Central memory CD8-positive, alpha-beta T cell (primary cell): Measurements from ENCODE around the gene CTSZ.
A peak's percentile ranks its signal among the peaks of the same experiment; 100 is the strongest.
"Not testable (repeated sequence)": the region's sequence is repeated elsewhere in the genome, so short reads cannot be mapped to it uniquely, and the experiment has no call there.

Source experiments
- ATAC-seq: fragments of 150-1000 bp; cut with Tn5 transposase; replicated peaks from 2 replicates; pipeline ENCODE4 v1.10.0; 2022; ENCODE audit warnings: mild to moderate bottlenecking, moderate FRiP score, moderate number of reproducible peaks; ENCODE audit not compliant: poor library complexity, severe bottlenecking; ENCODE audit errors: extremely low read depth
- DNase-seq, 2 donors: peaks; one replicate each; pipeline ENCODE4 v3.0.0; 2021; ENCODE audit warnings: low spot score in 2 of 2
- H3K27ac Mint-ChIP-seq: one replicate; pipeline ENCODE4 v1.8.0; 2022; ENCODE audit warnings: low read depth, mild to moderate bottlenecking, moderate library complexity, mixed read lengths
- H3K27me3 Mint-ChIP-seq: one replicate; pipeline ENCODE4 v1.8.0; 2022; ENCODE audit warnings: mixed read lengths
- H3K36me3 Mint-ChIP-seq: one replicate; pipeline ENCODE4 v1.8.0; 2022; ENCODE audit warnings: mild to moderate bottlenecking, moderate library complexity, mixed read lengths; ENCODE audit not compliant: insufficient read depth
- H3K4me1 Mint-ChIP-seq: one replicate; pipeline ENCODE4 v1.8.0; 2022; ENCODE audit warnings: mixed read lengths
- H3K4me3 Mint-ChIP-seq: one replicate; pipeline ENCODE4 v1.8.0; 2022; ENCODE audit warnings: mild to moderate bottlenecking, moderate library complexity, mixed read lengths
- H3K9me3 Mint-ChIP-seq: one replicate; pipeline ENCODE4 v1.8.0; 2022; ENCODE audit warnings: mixed read lengths

CTSZ gene

DNA sequence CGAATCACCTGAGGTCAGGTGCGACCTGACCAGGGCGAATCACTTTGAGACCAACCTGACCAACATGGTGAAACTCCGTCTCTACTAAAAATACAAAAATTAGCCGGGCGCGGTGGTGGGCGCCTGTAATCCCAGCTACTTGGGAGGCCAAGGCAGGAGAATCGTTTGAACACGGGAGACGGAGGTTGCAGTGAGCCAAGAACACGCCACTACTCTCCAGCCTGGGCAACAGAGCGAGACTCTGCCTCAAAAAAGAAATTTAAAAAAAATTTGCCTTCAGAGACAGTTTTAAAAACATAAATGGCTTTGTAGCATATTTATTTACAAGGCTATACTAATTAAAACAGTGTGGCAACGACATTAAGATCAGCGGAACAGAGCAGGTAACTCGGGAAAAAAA lies 34.4 kb upstream of the CTSZ start:
- not testable (repeated sequence) for ATAC-seq, H3K9me3 Mint-ChIP-seq, DNase-seq, H3K27me3 Mint-ChIP-seq
- Mint-ChIP-seq H3K27ac (peak overlapping the region; percentile 90), H3K4me1 (peaks cover 47% of the 10 kb centered on the region), H3K4me3 (peak overlapping the region; percentile 76), H3K36me3 (peaks cover 40% of the 10 kb centered on the region)

- ATAC-seq (no peak), DNase-seq (no peak)
- H3K4me1 Mint-ChIP-seq, result peaks cover 47% of the 10 kb centered on the region
- peak overlapping the region; percentile 76 for H3K4me3 Mint-ChIP-seq
- H3K27ac Mint-ChIP-seq, result peak overlapping the region; percentile 81
- no peaks in the 10 kb centered on the region for H3K9me3 Mint-ChIP-seq
- peaks cover 48% of the 10 kb centered on the region for H3K36me3 Mint-ChIP-seq
- H3K27me3 Mint-ChIP-seq, result no peaks in the 10 kb centered on the region
Measured at GRCh38 chr20:59040667-59041066, 33.6 kb upstream of the CTSZ start.

DNA sequence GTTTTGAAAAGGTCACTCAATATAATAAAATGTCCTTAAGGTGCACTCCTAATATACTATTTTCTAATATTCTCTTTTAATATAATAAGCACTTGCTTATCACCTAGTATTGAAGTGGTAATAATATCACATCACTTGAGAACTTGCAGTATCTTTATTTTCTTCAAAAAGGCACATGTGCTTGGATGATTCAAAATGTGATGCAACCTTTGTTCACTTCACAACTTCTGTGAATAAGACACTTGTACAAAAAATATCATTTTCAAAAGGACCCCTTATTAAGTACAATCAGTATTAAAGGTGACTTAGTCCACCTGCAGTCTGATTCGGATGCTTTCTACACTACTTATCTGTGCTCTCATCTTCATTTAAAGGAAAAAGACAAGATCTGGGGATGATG lies 32.2 kb upstream of the CTSZ start:
- H3K27me3 Mint-ChIP-seq, result no peaks in the 10 kb centered on the region
- H3K4me3 Mint-ChIP-seq, result no peak overlapping the region
- H3K36me3 Mint-ChIP-seq, result peaks cover 60% of the 10 kb centered on the region
- H3K9me3 Mint-ChIP-seq, result no peaks in the 10 kb centered on the region
- ATAC-seq (no peak), DNase-seq (no peak)
- H3K27ac Mint-ChIP-seq, result no peak overlapping the region
- peaks cover 47% of the 10 kb centered on the region for H3K4me1 Mint-ChIP-seq

DNA sequence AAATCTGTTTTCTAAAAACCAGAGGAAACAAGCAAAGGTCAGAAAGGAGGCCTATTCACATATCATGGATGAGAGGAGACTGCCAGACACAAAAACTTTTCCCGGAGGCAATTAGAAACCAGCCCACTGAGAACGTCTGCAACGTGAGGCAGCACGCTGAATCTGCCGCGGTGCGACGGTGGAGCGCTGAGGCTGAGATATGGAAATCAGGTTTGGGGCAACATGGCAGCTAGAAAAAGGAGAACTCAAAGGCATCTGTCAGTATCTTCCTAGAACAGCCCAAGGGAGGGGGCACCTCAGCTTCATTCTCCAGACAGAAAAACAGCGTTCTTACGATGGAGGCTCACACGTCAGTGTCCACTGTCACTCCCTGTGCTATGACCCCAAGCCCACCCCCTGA lies 30.3 kb upstream of the CTSZ start:
- Mint-ChIP-seq H3K4me1 (peaks cover 41% of the 10 kb centered on the region), H3K4me3 (no peak overlapping the region), H3K9me3 (no peaks in the 10 kb centered on the region), H3K27ac (no peak overlapping the region), H3K27me3 (no peaks in the 10 kb centered on the region), H3K36me3 (peaks cover 52% of the 10 kb centered on the region)
- DNase-seq, result no peak
- no peak for ATAC-seq

DNA sequence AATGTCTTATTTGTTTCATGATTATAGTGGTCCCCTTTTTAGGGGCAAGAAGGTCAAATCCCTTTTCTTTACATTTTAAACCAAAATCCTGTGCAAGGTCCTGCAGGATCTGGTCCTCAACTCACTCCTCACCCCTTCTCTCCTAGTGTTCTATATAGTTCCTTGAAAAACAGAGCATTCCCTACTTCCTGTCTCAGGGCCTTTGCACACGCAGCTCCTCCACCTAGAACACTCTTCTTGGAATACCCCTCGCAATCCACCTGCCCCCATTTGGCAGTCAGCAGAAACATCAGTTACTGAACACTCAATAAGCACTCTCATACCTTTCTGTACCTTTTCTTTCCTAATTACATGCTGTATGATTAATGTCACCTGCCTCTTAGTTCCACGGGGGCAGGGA lies 28.3 kb upstream of the CTSZ start:
- no peak for DNase-seq
- no peaks in the 10 kb centered on the region for H3K27me3 Mint-ChIP-seq
- H3K36me3 Mint-ChIP-seq, result peaks cover 57% of the 10 kb centered on the region
- no peak for ATAC-seq
- peak overlapping the region; percentile 3 for H3K27ac Mint-ChIP-seq
- no peaks in the 10 kb centered on the region for H3K9me3 Mint-ChIP-seq
- H3K4me1 Mint-ChIP-seq, result peaks cover 41% of the 10 kb centered on the region
- H3K4me3 Mint-ChIP-seq, result no peak overlapping the region

- ATAC-seq (no peak), DNase-seq (no peak)
- H3K4me3 Mint-ChIP-seq, result no peak overlapping the region
- H3K4me1 Mint-ChIP-seq, result peaks cover 39% of the 10 kb centered on the region
- H3K27ac Mint-ChIP-seq, result no peak overlapping the region
- no peaks in the 10 kb centered on the region for H3K9me3 Mint-ChIP-seq
- no peaks in the 10 kb centered on the region for H3K27me3 Mint-ChIP-seq
- peaks cover 67% of the 10 kb centered on the region for H3K36me3 Mint-ChIP-seq
Measured at GRCh38 chr20:59033616-59034165, 26.6 kb upstream of the CTSZ start.

DNA sequence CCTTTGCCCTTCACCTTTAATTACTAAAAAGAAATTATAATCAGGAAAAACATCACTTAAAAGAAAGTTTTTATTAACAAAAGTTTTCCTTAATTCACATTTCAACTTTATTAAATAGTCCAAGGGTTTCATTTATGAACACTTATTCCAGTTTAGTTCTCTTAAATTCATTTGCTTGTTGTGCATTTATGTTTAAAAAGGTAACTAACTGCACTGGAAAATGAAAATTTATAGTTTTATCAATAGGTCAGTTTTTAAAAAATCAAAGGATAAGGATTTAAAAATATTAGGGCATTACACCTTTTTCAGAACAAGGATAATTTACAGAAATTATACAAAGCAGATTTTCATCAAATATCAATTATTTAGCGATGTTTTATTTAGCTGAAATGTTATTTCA lies 26.0 kb upstream of the CTSZ start:
- peak overlapping the region; percentile 87 for H3K4me3 Mint-ChIP-seq
- H3K36me3 Mint-ChIP-seq, result peaks cover 69% of the 10 kb centered on the region
- DNase-seq (no peak), ATAC-seq (no peak)
- H3K27ac Mint-ChIP-seq, result peak overlapping the region; percentile 78
- H3K27me3 Mint-ChIP-seq, result no peaks in the 10 kb centered on the region
- peaks cover 42% of the 10 kb centered on the region for H3K4me1 Mint-ChIP-seq
- H3K9me3 Mint-ChIP-seq, result no peaks in the 10 kb centered on the region

GRCh38 chr20:59032713-59033059 lies 25.6 kb upstream of the CTSZ start:
- Mint-ChIP-seq H3K9me3 (no peaks in the 10 kb centered on the region), H3K27ac (peak overlapping the region; percentile 78), H3K36me3 (peaks cover 69% of the 10 kb centered on the region), H3K4me1 (peaks cover 45% of the 10 kb centered on the region), H3K27me3 (no peaks in the 10 kb centered on the region), H3K4me3 (peak overlapping the region; percentile 87)
- DNase-seq, result no peak
- peak; percentile 17 for ATAC-seq

- ATAC-seq, result peak; percentile 97
- H3K4me1 Mint-ChIP-seq, result peaks cover 49% of the 10 kb centered on the region
Measured at GRCh38 chr20:59032023-59032712, 25.1 kb upstream of the CTSZ start, which contains the start of gene ATP5F1E. Gene ATP5F1E (minus strand): TSS chr20:59032335. CDS start chr20:59032251, 84 bp downstream.

DNA sequence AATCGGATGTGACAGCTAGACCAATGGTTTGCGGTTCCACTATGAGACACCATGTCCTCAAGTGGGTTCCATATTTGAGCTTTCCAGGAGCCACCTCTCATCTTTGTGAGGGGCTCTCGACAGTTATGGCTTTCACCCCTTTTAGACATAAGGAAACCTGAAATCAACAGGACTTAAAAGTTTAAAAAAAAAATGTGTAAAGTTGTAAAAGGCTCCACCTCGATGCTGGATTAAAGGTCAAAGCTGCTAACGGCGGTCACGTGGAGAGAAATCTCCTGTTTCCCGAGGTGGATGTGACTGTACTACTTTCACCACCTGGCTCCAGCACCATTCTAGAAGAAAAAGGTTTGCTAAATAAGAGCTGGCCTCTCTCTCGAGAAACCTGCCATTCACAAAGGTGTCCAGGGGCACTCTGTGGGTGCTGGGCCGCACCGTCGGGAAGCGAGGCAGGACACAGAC lies 24.5 kb upstream of the CTSZ start:
- Mint-ChIP-seq H3K27ac (peak overlapping the region; percentile 78), H3K36me3 (peaks cover 63% of the 10 kb centered on the region), H3K27me3 (no peaks in the 10 kb centered on the region), H3K4me1 (peaks cover 49% of the 10 kb centered on the region), H3K4me3 (peak overlapping the region; percentile 87), H3K9me3 (no peaks in the 10 kb centered on the region)
- DNase-seq (no peak), ATAC-seq (no peak)

More at GRCh38 chr20:59032023-59032712, 25.1 kb upstream of the CTSZ start, which contains the start of gene ATP5F1E:
- H3K27me3 Mint-ChIP-seq, result no peaks in the 10 kb centered on the region
- no peaks in the 10 kb centered on the region for H3K9me3 Mint-ChIP-seq
- DNase-seq, result peak; percentile 94 to 95
- peak within 1 kb of the TSS; percentile 78 for H3K27ac Mint-ChIP-seq
- H3K36me3 Mint-ChIP-seq, result peaks cover 66% of the 10 kb centered on the region
- H3K4me3 Mint-ChIP-seq, result peak within 1 kb of the TSS; percentile 87

- peak overlapping the region; percentile 78 for H3K27ac Mint-ChIP-seq
- DNase-seq (no peak), ATAC-seq (no peak)
- peak overlapping the region; percentile 87 for H3K4me3 Mint-ChIP-seq
- H3K4me1 Mint-ChIP-seq, result peaks cover 51% of the 10 kb centered on the region
- H3K9me3 Mint-ChIP-seq, result no peaks in the 10 kb centered on the region
- no peaks in the 10 kb centered on the region for H3K27me3 Mint-ChIP-seq
- peaks cover 59% of the 10 kb centered on the region for H3K36me3 Mint-ChIP-seq
Measured at GRCh38 chr20:59030911-59031563, 24.0 kb upstream of the CTSZ start.

GRCh38 chr20:59028812-59029211 lies 21.8 kb upstream of the CTSZ start:
- Mint-ChIP-seq H3K27me3 (no peaks in the 10 kb centered on the region), H3K36me3 (peaks cover 54% of the 10 kb centered on the region), H3K4me1 (peaks cover 67% of the 10 kb centered on the region), H3K4me3 (peak overlapping the region; percentile 59), H3K27ac (peak overlapping the region; percentile 44), H3K9me3 (no peaks in the 10 kb centered on the region)
- no peak for ATAC-seq
- DNase-seq, result no peak
